ENCODE measurements around the gene COQ10A. TPM values are rescaled to one million over a fixed set of nuclear protein-coding genes. Genes with fewer than 3 reads are reported as not detected.

The COQ10A gene
- total and polyA plus RNA-seq, 9 of the 15 experiments (the other 6 are each of a cell fraction or from before 2014, with no cell fraction given) = 3.1 to 26.4 (median 12.7) TPM

DNA sequence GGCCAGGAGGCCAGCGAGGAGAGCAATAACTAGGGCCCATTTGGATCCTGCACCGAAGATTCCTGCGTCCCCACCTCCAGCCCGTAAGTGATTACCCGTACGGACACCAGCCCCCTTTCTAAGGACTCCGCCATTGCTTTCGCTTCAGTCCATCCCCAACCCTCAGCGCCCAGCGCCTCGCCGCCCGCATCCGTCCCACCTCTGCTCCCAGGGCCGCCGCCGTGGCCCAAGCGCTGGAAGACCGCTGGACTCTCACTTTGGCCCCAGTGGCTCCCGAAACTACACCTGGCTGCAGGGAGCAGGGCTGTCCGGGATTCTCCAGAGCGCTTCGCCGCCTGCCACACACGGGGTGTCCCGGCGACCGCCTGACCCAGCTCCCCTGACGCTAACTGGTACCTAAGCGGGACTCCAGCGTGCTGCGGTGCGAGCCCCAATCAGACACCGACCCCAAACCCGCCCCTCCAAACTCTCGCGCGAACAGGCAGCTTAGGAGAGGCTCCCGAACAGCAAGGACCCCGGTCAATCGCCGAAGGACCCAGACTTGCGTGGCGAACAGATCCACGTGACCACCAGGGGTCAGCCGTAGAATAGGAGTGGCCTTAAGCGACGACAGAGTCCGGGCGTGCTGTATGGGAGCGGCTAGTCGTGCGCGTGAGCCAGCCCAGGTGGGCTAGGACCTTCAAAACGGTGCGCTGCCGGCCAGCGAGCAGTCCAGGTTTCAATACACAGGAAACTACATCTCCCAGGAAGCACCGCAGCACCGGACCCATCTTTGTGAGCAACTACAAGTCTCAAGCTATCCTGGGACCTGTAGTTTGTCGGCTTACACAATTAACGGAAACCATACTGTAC is 49.1 kb downstream of the COQ10A start, which contains the start of gene CNPY2 (continued):
- TF ChIP-seq ZSCAN32 (CRISPR knock-in tag; IDR thresholded peaks at IDR 0.05) (no peak), SRF (CRISPR knock-in tag; IDR thresholded peaks at IDR 0.05) (peak in 1 of 2 experiments; percentile 56; a peak in 2 of 4 replicates), LCOR (CRISPR knock-in tag; IDR thresholded peaks at IDR 0.05) (peak; percentile 90), POU5F1 (IDR thresholded peaks at IDR 0.05; ENCODE audit: borderline replicate concordance, low read depth, low read length, partially characterized antibody) (peak; percentile 7), NFRKB (IDR thresholded peaks at IDR 0.05; ENCODE audit: low read depth) (0 out of 2 replicates have a peak, but pooled peaks have one; percentile 40), PML (IDR thresholded peaks at IDR 0.05; ENCODE audit: low read length) (0 out of 2 replicates have a peak, but pooled peaks have one; percentile 43), RB1 (IDR thresholded peaks at IDR 0.05; ENCODE audit: low read depth) (peak; percentile 63; the same call in 1 of the 2 replicates)
- TF ChIP-seq, protein P1, sequence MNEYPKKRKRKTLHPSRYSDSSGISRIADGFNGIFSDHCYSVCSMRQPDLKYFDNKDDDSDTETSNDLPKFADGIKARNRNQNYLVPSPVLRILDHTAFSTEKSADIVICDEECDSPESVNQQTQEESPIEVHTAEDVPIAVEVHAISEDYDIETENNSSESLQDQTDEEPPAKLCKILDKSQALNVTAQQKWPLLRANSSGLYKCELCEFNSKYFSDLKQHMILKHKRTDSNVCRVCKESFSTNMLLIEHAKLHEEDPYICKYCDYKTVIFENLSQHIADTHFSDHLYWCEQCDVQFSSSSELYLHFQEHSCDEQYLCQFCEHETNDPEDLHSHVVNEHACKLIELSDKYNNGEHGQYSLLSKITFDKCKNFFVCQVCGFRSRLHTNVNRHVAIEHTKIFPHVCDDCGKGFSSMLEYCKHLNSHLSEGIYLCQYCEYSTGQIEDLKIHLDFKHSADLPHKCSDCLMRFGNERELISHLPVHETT (CRISPR knock-in tag; conservative IDR thresholded peaks at IDR 0.05 in 1 of 2, IDR thresholded peaks at IDR 0.05 in 1 of 2) = peak in 1 of 2 experiments; percentile 66; a peak in 1 of 4 replicates
- TF ChIP-seq, protein P2, sequence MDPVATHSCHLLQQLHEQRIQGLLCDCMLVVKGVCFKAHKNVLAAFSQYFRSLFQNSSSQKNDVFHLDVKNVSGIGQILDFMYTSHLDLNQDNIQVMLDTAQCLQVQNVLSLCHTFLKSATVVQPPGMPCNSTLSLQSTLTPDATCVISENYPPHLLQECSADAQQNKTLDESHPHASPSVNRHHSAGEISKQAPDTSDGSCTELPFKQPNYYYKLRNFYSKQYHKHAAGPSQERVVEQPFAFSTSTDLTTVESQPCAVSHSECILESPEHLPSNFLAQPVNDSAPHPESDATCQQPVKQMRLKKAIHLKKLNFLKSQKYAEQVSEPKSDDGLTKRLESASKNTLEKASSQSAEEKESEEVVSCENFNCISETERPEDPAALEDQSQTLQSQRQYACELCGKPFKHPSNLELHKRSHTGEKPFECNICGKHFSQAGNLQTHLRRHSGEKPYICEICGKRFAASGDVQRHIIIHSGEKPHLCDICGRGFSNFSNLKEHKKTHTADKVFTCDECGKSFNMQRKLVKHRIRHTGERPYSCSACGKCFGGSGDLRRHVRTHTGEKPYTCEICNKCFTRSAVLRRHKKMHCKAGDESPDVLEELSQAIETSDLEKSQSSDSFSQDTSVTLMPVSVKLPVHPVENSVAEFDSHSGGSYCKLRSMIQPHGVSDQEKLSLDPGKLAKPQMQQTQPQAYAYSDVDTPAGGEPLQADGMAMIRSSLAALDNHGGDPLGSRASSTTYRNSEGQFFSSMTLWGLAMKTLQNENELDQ (CRISPR knock-in tag; IDR thresholded peaks at IDR 0.05; ENCODE audit: borderline replicate concordance) = peak; percentile 92; the same call in 1 of the 2 replicates
- TF ChIP-seq, protein P3, sequence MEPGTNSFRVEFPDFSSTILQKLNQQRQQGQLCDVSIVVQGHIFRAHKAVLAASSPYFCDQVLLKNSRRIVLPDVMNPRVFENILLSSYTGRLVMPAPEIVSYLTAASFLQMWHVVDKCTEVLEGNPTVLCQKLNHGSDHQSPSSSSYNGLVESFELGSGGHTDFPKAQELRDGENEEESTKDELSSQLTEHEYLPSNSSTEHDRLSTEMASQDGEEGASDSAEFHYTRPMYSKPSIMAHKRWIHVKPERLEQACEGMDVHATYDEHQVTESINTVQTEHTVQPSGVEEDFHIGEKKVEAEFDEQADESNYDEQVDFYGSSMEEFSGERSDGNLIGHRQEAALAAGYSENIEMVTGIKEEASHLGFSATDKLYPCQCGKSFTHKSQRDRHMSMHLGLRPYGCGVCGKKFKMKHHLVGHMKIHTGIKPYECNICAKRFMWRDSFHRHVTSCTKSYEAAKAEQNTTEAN (CRISPR knock-in tag; IDR thresholded peaks at IDR 0.05) = 0 out of 2 replicates have a peak, but pooled peaks have one; percentile 73
- TF ChIP-seq, protein P4, sequence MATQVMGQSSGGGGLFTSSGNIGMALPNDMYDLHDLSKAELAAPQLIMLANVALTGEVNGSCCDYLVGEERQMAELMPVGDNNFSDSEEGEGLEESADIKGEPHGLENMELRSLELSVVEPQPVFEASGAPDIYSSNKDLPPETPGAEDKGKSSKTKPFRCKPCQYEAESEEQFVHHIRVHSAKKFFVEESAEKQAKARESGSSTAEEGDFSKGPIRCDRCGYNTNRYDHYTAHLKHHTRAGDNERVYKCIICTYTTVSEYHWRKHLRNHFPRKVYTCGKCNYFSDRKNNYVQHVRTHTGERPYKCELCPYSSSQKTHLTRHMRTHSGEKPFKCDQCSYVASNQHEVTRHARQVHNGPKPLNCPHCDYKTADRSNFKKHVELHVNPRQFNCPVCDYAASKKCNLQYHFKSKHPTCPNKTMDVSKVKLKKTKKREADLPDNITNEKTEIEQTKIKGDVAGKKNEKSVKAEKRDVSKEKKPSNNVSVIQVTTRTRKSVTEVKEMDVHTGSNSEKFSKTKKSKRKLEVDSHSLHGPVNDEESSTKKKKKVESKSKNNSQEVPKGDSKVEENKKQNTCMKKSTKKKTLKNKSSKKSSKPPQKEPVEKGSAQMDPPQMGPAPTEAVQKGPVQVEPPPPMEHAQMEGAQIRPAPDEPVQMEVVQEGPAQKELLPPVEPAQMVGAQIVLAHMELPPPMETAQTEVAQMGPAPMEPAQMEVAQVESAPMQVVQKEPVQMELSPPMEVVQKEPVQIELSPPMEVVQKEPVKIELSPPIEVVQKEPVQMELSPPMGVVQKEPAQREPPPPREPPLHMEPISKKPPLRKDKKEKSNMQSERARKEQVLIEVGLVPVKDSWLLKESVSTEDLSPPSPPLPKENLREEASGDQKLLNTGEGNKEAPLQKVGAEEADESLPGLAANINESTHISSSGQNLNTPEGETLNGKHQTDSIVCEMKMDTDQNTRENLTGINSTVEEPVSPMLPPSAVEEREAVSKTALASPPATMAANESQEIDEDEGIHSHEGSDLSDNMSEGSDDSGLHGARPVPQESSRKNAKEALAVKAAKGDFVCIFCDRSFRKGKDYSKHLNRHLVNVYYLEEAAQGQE (IDR thresholded peaks at IDR 0.05; ENCODE audit: borderline replicate concordance) = peak; percentile 90
- TF ChIP-seq, protein P4 (CRISPR knock-in tag; IDR thresholded peaks at IDR 0.05; ENCODE audit: low read depth) = 0 out of 2 replicates have a peak, but pooled peaks have one; percentile 44

Data from K562 (cell line).